ENCODE data around the gene GAS2L2. TPM values are rescaled to one million over a fixed set of nuclear protein-coding genes. Genes with fewer than 3 reads are reported as not detected.

GAS2L2 gene
- polyA plus RNA-seq, 1 experiment, result not detected

GRCh38 chr17:35765086-35765710 is 12.2 kb upstream of the GAS2L2 start:
- DNase-seq (ENCODE audit: low read depth, low spot score), result no peak
- ChIA-PET CTCF (interaction anchor here (1.0 to 13.6 kb wide), 10 partner anchors 10 to 196 kb away, joined by 3 to 478 read pairs (median 18); partner anchors contain the start of gene TAF15), POLR2A (interaction anchor here (0.6 to 2.5 kb wide), 2 partner anchors 39 to 44 kb away, joined by 9 to 24 read pairs; partner anchors contain the start of gene TAF15)
- Histone ChIP-seq H3K27me3 (ENCODE audit: control insufficient read depth, insufficient read depth, low read length) (peaks cover 33% of the 10 kb centered on the region), H3K4me3 (ENCODE audit: low read depth, low read length) (no peak overlapping the region), H3K9me3 (ENCODE audit: control insufficient read depth, insufficient read depth, low read length) (no peaks in the 10 kb centered on the region; the same call in 1 of the 2 replicates), H3K27ac (ENCODE audit: low read depth, low read length) (no peak overlapping the region)
- TF ChIP-seq CTCF (IDR thresholded peaks at IDR 0.05; ENCODE audit: low read depth, low read length), result no peak

GRCh38 chr17:35764123-35764991 is 11.3 kb upstream of the GAS2L2 start:
- CTCF ChIA-PET, result interaction anchor here (0.7 to 13.6 kb wide), 43 partner anchors 9 to 719 kb away, joined by 3 to 478 read pairs (median 5); partner anchors contain the start of genes GAS2L2 and TAF15

GRCh38 chr17:35763767-35764122 is 10.7 kb upstream of the GAS2L2 start:
- H3K4me3 ChIP-seq (ENCODE audit: low read depth, low read length), result peak overlapping the region; percentile 22; the same call in 1 of the 2 replicates
- ChIA-PET POLR2A (interaction anchor here (1.0 to 2.5 kb wide), 3 partner anchors 42 to 185 kb away, joined by 3 to 24 read pairs (median 5); partner anchors contain the start of genes PEX12 and TAF15), CTCF (interaction anchor here (0.6 to 13.6 kb wide), 47 partner anchors 8 to 805 kb away, joined by 3 to 478 read pairs (median 5); partner anchors contain the start of genes GAS2L2 and TAF15)
- H3K27me3 ChIP-seq (ENCODE audit: control insufficient read depth, insufficient read depth, low read length), result peaks cover 34% of the 10 kb centered on the region
- no peak for TF ChIP-seq CTCF (IDR thresholded peaks at IDR 0.05; ENCODE audit: low read depth, low read length)
- no peak for DNase-seq (ENCODE audit: low read depth, low spot score)
- no peaks in the 10 kb centered on the region for H3K9me3 ChIP-seq (ENCODE audit: control insufficient read depth, insufficient read depth, low read length)
- H3K27ac ChIP-seq (ENCODE audit: low read depth, low read length), result no peak overlapping the region

More at GRCh38 chr17:35764123-35764991, 11.3 kb upstream of the GAS2L2 start:
- Histone ChIP-seq H3K9me3 (ENCODE audit: control insufficient read depth, insufficient read depth, low read length) (no peaks in the 10 kb centered on the region), H3K4me3 (ENCODE audit: low read depth, low read length) (peak overlapping the region; percentile 49), H3K27ac (ENCODE audit: low read depth, low read length) (no peak overlapping the region), H3K27me3 (ENCODE audit: control insufficient read depth, insufficient read depth, low read length) (peaks cover 34% of the 10 kb centered on the region)
- POLR2A ChIA-PET, result interaction anchor here (0.5 to 2.5 kb wide), 5 partner anchors 40 to 186 kb away, joined by 3 to 24 read pairs (median 5); partner anchors contain the start of genes PEX12 and TAF15
- DNase-seq (ENCODE audit: low read depth, low spot score), result no peak
- TF ChIP-seq CTCF (IDR thresholded peaks at IDR 0.05; ENCODE audit: low read depth, low read length), result peak; percentile 85

DNA sequence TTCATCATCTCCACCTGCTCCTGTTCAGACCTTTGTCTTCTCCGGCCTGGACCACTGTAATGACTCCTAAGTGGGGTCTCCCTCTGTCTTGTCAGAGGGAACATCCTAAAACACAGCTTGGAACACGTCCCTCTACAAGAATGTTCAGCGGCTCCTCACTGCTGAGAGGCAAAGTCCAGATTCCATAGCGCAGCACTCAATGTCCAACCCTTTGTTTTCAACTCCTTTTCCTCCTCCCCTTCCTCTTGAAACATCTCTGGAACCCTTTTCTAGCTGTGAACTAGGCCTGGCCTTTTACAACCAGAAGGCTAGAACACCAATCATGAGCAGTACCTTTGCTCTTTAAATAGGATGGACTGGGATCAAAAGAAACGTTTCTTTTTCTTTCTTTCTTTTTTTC is 8.6 kb upstream of the GAS2L2 start:
- Histone ChIP-seq H3K4me3 (ENCODE audit: low read depth, low read length) (no peak overlapping the region), H3K27me3 (ENCODE audit: control insufficient read depth, insufficient read depth, low read length) (peaks cover 26% of the 10 kb centered on the region), H3K9me3 (ENCODE audit: control insufficient read depth, insufficient read depth, low read length) (no peaks in the 10 kb centered on the region), H3K27ac (ENCODE audit: low read depth, low read length) (no peak overlapping the region)
- ChIA-PET POLR2A (no interaction called here), CTCF (interaction anchor here (0.7 to 13.6 kb wide), 5 partner anchors 14 to 773 kb away, joined by 3 to 478 read pairs (median 3); partner anchors contain the start of gene TAF15)
- TF ChIP-seq CTCF (IDR thresholded peaks at IDR 0.05; ENCODE audit: low read depth, low read length), result no peak
- no peak for DNase-seq (ENCODE audit: low read depth, low spot score)
